IMR-90 (cell line): ENCODE data around the gene NRL. TPM values are rescaled to one million over a fixed set of nuclear protein-coding genes. Genes with fewer than 3 reads are reported as not detected.

Experiments
- ATAC-seq: fragments of 200-7000 bp; cut with Tn5 transposase; 2 replicates; pipeline ENCODE4 v1.9.1; 2020; ENCODE audit warnings: low read depth, mild to moderate bottlenecking, moderate library complexity
- BruUV-seq: library from RNA; stranded (reverse); fragments of 400-500 nt; replicated peaks from 2 replicates; lab custom pipeline; 2021; lab: Mats Ljungman, UMichigan
- CTCF ChIA-PET: fragments of 300-600 bp; formaldehyde crosslinking; extraction: SDS; loops from one replicate; lab custom pipeline; 2021; ENCODE audit warnings: antibody characterized with exemption; lab: Yijun Ruan, JAX
- POLR2A ChIA-PET: fragments of 300-600 bp; sonication (Branson Sonifier 250); formaldehyde crosslinking; loops from one replicate; lab custom pipeline; 2022; ENCODE audit warnings: antibody characterized with exemption; ENCODE audit not compliant: unreplicated experiment; lab: Charles Lee
- DNase-seq: peaks from one replicate; pipeline ENCODE4 v3.0.0; 2013
- H2AFZ ChIP-seq: replicated peaks from 2 replicates; pipeline ENCODE3; 2013; ENCODE audit warnings: low read length, mild to moderate bottlenecking; ENCODE audit not compliant: poor library complexity
- H2AK5ac ChIP-seq: 2 replicates; pipeline ENCODE4 v1.6.1; 2013; ENCODE audit warnings: low read depth, low read length, inconsistent platforms
- H2AK9ac ChIP-seq: replicated peaks from 2 replicates; pipeline ENCODE3; 2013; ENCODE audit warnings: mild to moderate bottlenecking, low read depth, low read length, moderate library complexity; ENCODE audit not compliant: poor library complexity
- H2BK120ac ChIP-seq: 2 replicates; pipeline ENCODE4 v1.6.1; 2013; ENCODE audit warnings: low read depth, low read length, inconsistent platforms
- H2BK15ac ChIP-seq: 3 replicates; pipeline ENCODE4 v1.6.1; 2013; ENCODE audit warnings: low read depth, low read length, inconsistent platforms
- H2BK20ac ChIP-seq: 2 replicates; pipeline ENCODE4 v1.6.1; 2013; ENCODE audit warnings: low read depth, mild to moderate bottlenecking, inconsistent platforms, low read length, moderate library complexity
- H2BK5ac ChIP-seq: 2 replicates; pipeline ENCODE4 v1.6.1; 2013; ENCODE audit warnings: mild to moderate bottlenecking, low read depth, low read length, inconsistent platforms; ENCODE audit not compliant: poor library complexity, severe bottlenecking
- H3K14ac ChIP-seq: replicated peaks from 2 replicates; pipeline ENCODE4 v1.6.1; 2013; ENCODE audit warnings: low read depth, low read length, inconsistent platforms
- H3K18ac ChIP-seq: 2 replicates; pipeline ENCODE4 v1.6.1; 2013; ENCODE audit warnings: low read depth, low read length, control low read depth
- H3K23ac ChIP-seq: 2 replicates; pipeline ENCODE4 v1.6.1; 2013; ENCODE audit warnings: low read depth, low read length, inconsistent platforms
- H3K27ac ChIP-seq: 2 replicates; pipeline ENCODE4 v1.5.1; 2013; ENCODE audit warnings: mild to moderate bottlenecking, control low read depth, low read length; ENCODE audit not compliant: insufficient read depth
- H3K27me3 ChIP-seq: 2 replicates; pipeline ENCODE4 v1.6.1; 2013; ENCODE audit warnings: low read length; ENCODE audit not compliant: control insufficient read depth, insufficient read depth
- H3K36me3 ChIP-seq: 2 replicates; pipeline ENCODE4 v1.6.1; 2013; ENCODE audit warnings: low read length, mixed read lengths; ENCODE audit not compliant: control insufficient read depth, insufficient read depth
- H3K4ac ChIP-seq: 2 replicates; pipeline ENCODE4 v1.6.1; 2013; ENCODE audit warnings: low read depth, low read length, inconsistent platforms
- H3K4me1 ChIP-seq: 2 replicates; pipeline ENCODE4 v1.6.1; 2013; ENCODE audit warnings: low read length, mixed read lengths; ENCODE audit not compliant: control insufficient read depth, insufficient read depth
- H3K4me2 ChIP-seq: 2 replicates; pipeline ENCODE4 v1.6.1; 2013; ENCODE audit warnings: low read depth, mild to moderate bottlenecking, control low read depth, low read length, moderate library complexity
- H3K4me3 ChIP-seq: 2 replicates; pipeline ENCODE4 v1.5.1; 2013; ENCODE audit warnings: low read depth, mild to moderate bottlenecking, control low read depth, low read length, moderate library complexity; ENCODE audit not compliant: insufficient read depth
- H3K56ac ChIP-seq: 2 replicates; pipeline ENCODE4 v1.6.1; 2013; ENCODE audit warnings: low read length, inconsistent platforms; ENCODE audit not compliant: insufficient read depth; ENCODE audit errors: extremely low read depth
- H3K79me1 ChIP-seq, 2 experiments: 2 replicates each; pipeline ENCODE4 v1.6.1; 2013; ENCODE audit warnings: low read length in 2 of 2, inconsistent platforms in 1 of 2, low read depth in 1 of 2
- H3K9ac ChIP-seq: 2 replicates; pipeline ENCODE4 v1.6.1; 2013; ENCODE audit warnings: low read depth, low read length, control low read depth
- H3K9me1 ChIP-seq: 2 replicates; pipeline ENCODE4 v1.6.1; 2013; ENCODE audit warnings: low read length, inconsistent platforms; ENCODE audit not compliant: insufficient read depth
- H3K9me3 ChIP-seq: 2 replicates; pipeline ENCODE4 v1.6.1; 2013; ENCODE audit warnings: low read length; ENCODE audit not compliant: control insufficient read depth, insufficient read depth
- H4K20me1 ChIP-seq: 2 replicates; pipeline ENCODE4 v1.6.1; 2013; ENCODE audit warnings: low read length, inconsistent platforms; ENCODE audit not compliant: insufficient read depth
- H4K5ac ChIP-seq: 2 replicates; pipeline ENCODE4 v1.6.1; 2013; ENCODE audit warnings: mild to moderate bottlenecking, low read depth, low read length, control low read depth
- H4K8ac ChIP-seq, 2 experiments: 2 replicates each; pipeline ENCODE4 v1.6.1; 2013; ENCODE audit warnings: low read depth in 2 of 2, low read length in 2 of 2, control low read depth in 1 of 2, inconsistent platforms in 1 of 2
- H4K91ac ChIP-seq: 2 replicates; pipeline ENCODE4 v1.6.1; 2013; ENCODE audit warnings: low read depth, low read length, inconsistent platforms; ENCODE audit not compliant: insufficient read depth
- BHLHE40 ChIP-seq: fragments of 150-350 bp; IDR thresholded peaks from 2 replicates; pipeline ENCODE4 v1.6.1; 2016; ENCODE audit warnings: mild to moderate bottlenecking, low read depth, low read length
- CEBPB ChIP-seq: IDR thresholded peaks from 2 replicates; pipeline ENCODE4 v1.6.1; 2012; ENCODE audit warnings: low read depth, low read length, improper control_type of control experiment
- CHD1 ChIP-seq: IDR thresholded peaks from 2 replicates; pipeline ENCODE4 v1.6.1; 2012; ENCODE audit warnings: low read depth, low read length, improper control_type of control experiment
- FOS ChIP-seq: fragments of 150-350 bp; IDR thresholded peaks from 2 replicates; pipeline ENCODE4 v1.6.1; 2016; ENCODE audit warnings: low read depth, low read length
- MAZ ChIP-seq: IDR thresholded peaks from 2 replicates; pipeline ENCODE4 v1.6.1; 2012; ENCODE audit warnings: low read depth, mild to moderate bottlenecking, low read length, improper control_type of control experiment, moderate library complexity, borderline replicate concordance
- POLR2A ChIP-seq: IDR thresholded peaks from 2 replicates; pipeline ENCODE4 v1.6.1; 2012; ENCODE audit warnings: mild to moderate bottlenecking, low read depth, low read length
- SMC3 ChIP-seq: fragments of 150-350 bp; IDR thresholded peaks from 2 replicates; pipeline ENCODE4 v1.6.1; 2016; ENCODE audit warnings: low read depth, mild to moderate bottlenecking, antibody characterized with exemption, low read length, moderate library complexity
- WGBS, 2 experiments: methylation state at CpG; one replicate each; pipeline versions ENCODE4 v1.1.5 to v1.1.7; 2013; ENCODE audit warnings: missing lambda C conversion rate in 2 of 2; ENCODE audit not compliant: insufficient read length in 1 of 2; ENCODE audit errors: extremely low coverage in 2 of 2; 5-methylcytosine and 5-hydroxymethylcytosine counted together
- dilution Hi-C: fragments of 300-500 bp; cut with HindIII; formaldehyde crosslinking; loops from one replicate; pipeline ENCODE4 v1.14.3; 2018; ENCODE audit warnings: low sequenced_read_pairs; ENCODE audit not compliant: unreplicated experiment
- in situ Hi-C: fragments of 300-500 bp; cut with MboI; formaldehyde crosslinking; loops from 3 replicates; pipeline ENCODE4 v1.14.3; 2019; ENCODE audit warnings: low sequenced_read_pairs, inconsistent platforms, mixed read lengths
- intact Hi-C: fragments of 100-400 bp; cut with micrococcal nuclease; formaldehyde crosslinking; loops from 2 replicates; pipeline ENCODE4 v1.10.0; 2022
- polyA plus RNA-seq, 3 experiments: library from polyadenylated mRNA; depleted of rRNA; stranded (reverse); fragments of >200 nt; gene quantifications; 2 replicates each; pipeline ENCODE4 v1.2.3, GENCODE V29; 2012; ENCODE audit warnings: low replicate concordance in 1 of 3
- total RNA-seq: library from RNA; depleted of rRNA; stranded (reverse); fragments of >200 nt; gene quantifications from 2 replicates; pipeline ENCODE4 v1.2.3, GENCODE V29; 2012

The NRL gene
- total and polyA plus RNA-seq, 2 of the 4 experiments (the other 2 are of a cell fraction) = 0.18 to 0.70 TPM

DNA sequence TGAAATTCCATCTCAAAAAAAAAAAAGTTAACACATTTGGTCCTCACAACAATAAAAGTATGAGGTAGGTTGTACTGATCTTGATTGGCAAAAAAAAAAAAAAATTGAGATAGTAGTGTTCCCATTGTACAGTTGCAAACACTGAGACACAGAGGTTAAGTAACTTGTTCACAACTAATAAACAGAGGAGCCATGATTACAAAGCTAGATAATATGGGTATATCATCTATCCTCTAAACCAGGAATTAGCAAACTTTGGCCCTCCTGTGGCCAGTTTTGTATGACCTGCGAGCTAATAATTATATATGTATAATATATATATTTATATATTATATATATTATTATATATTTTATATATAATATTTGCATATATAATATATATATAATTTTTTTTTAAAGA is 19.0 kb upstream of the NRL start:
- H3K18ac ChIP-seq = no peak overlapping the region
- no peak overlapping the region for H2AK9ac ChIP-seq
- intact Hi-C loops = no loop called here
- H3K4ac ChIP-seq = no peak overlapping the region
- H3K27me3 ChIP-seq = no peaks in the 10 kb centered on the region
- peaks cover 8% of the 10 kb centered on the region; the same call in 1 of the 2 replicates for H3K4me1 ChIP-seq
- H2AFZ ChIP-seq = no peak overlapping the region
- H4K8ac ChIP-seq = no peak overlapping the region
- DNase-seq (no peak), ATAC-seq (no peak)
- H3K14ac ChIP-seq = no peak overlapping the region
- peaks cover 11 to 26% of the 10 kb centered on the region in 2 experiments; a peak in 3 of 4 replicates for H3K79me1 ChIP-seq
- H4K5ac ChIP-seq = no peak overlapping the region
- BruUV-seq = no TSS peak
- ChIA-PET CTCF (interaction anchor here (1.1 kb wide), 1 partner anchor 27 kb away, joined by 4 read pairs; the partner anchor contains the start of gene IRF9), POLR2A (interaction anchor here (0.7 kb wide), 1 partner anchor 207 kb away, joined by 6 read pairs; no protein-coding TSS in a partner anchor)
- H3K4me3 ChIP-seq = no peak overlapping the region
- H3K9ac ChIP-seq = no peak overlapping the region
- H2AK5ac ChIP-seq = no peak overlapping the region
- H3K27ac ChIP-seq = no peak overlapping the region
- peaks cover 10% of the 10 kb centered on the region; the same call in 1 of the 2 replicates for H4K20me1 ChIP-seq
- TF ChIP-seq SMC3 (no peak), POLR2A (no peak), CEBPB (no peak), BHLHE40 (no peak), CHD1 (no peak), MAZ (no peak), FOS (no peak)
- no peak overlapping the region for H3K56ac ChIP-seq
- no peak overlapping the region for H2BK15ac ChIP-seq
- peaks cover 14% of the 10 kb centered on the region for H3K36me3 ChIP-seq
- no peak overlapping the region for H3K23ac ChIP-seq
- peaks cover 17% of the 10 kb centered on the region for H3K9me1 ChIP-seq
- WGBS, 2 experiments = no CpG with 5 or more reads among the region's 1 CpG
- dilution Hi-C loops = no loop called here
- H2BK5ac ChIP-seq = no peak overlapping the region
- no peak overlapping the region for H4K91ac ChIP-seq
- no peak overlapping the region for H2BK120ac ChIP-seq
- no peak overlapping the region for H3K4me2 ChIP-seq
- no peaks in the 10 kb centered on the region for H3K9me3 ChIP-seq
- in situ Hi-C loops = loop anchor here (10.0 to 25.0 kb wide), 3 partner anchors 301 to 1046 kb away; partner anchors contain the start of genes ACIN1, BCL2L2, C14orf119 and PABPN1
- H2BK20ac ChIP-seq = no peak overlapping the region
